Superior temporal gyrus (tissue), 1 donor: ENCODE measurements around the gene POLR2H.
"Not testable (repeated sequence)": the region's sequence is repeated elsewhere in the genome, so short reads cannot be mapped to it uniquely, and the experiment has no call there.

Source experiments
- DNase-seq: peaks from one replicate; pipeline ENCODE4 v3.0.0-alpha.2; 2016; ENCODE audit errors: extremely low spot score

The POLR2H gene

GRCh38 chr3:184335661-184336546 lies 25.6 kb upstream of the POLR2H start:
- DNase-seq: peak; percentile 86

GRCh38 chr3:184336547-184337398 lies 24.7 kb upstream of the POLR2H start:
- DNase-seq: peak; percentile 91

GRCh38 chr3:184337399-184337714 lies 24.2 kb upstream of the POLR2H start, which contains the start of gene FAM131A:
FAM131A (plus strand) TSS chr3:184337600; CDS start chr3:184337631, 31 bp downstream.
- DNase-seq: peak; percentile 79

- DNase-seq: no peak
These were observed 23.5 kb upstream of the POLR2H start for GRCh38 chr3:184337981-184338380.

GRCh38 chr3:184338511-184338945 lies 23.0 kb upstream of the POLR2H start:
- peak; percentile 75 for DNase-seq

GRCh38 chr3:184339001-184339400 lies 22.5 kb upstream of the POLR2H start:
- no peak for DNase-seq

- DNase-seq: not testable (repeated sequence)
These were observed 21.9 kb upstream of the POLR2H start for GRCh38 chr3:184339451-184340135.

GRCh38 chr3:184341925-184342324 lies 19.6 kb upstream of the POLR2H start:
- no peak for DNase-seq

GRCh38 chr3:184343200-184343876 lies 18.2 kb upstream of the POLR2H start:
- DNase-seq: no peak

GRCh38 chr3:184344579-184345316 lies 16.8 kb upstream of the POLR2H start:
- no peak for DNase-seq

- DNase-seq: peak; percentile 97
These were observed 16.0 kb upstream of the POLR2H start for GRCh38 chr3:184345317-184346144.

GRCh38 chr3:184346480-184347190 lies 14.9 kb upstream of the POLR2H start:
- DNase-seq: no peak

- DNase-seq: no peak
These were observed 14.0 kb upstream of the POLR2H start for GRCh38 chr3:184347321-184348056.

GRCh38 chr3:184348057-184348382 lies 13.5 kb upstream of the POLR2H start:
- DNase-seq: no peak

GRCh38 chr3:184349563-184350470 lies 11.7 kb upstream of the POLR2H start:
- no peak for DNase-seq

GRCh38 chr3:184350618-184351017 lies 10.9 kb upstream of the POLR2H start:
- no peak for DNase-seq

- DNase-seq: no peak
These were observed 9.9 kb upstream of the POLR2H start for GRCh38 chr3:184351511-184352148.
